Activated T-helper 2 cell treated with anti-CD3 and anti-CD28 coated beads, Interferon-gamma antibody, Interleukin-2, Interleukin-4, amounts not matched to agents 10 μg/mL and 5 μg/mL and 100 μg/mL, durations not matched to agents 14 hours and 24 hours and 36 hours (primary cell): ENCODE measurements around the gene CAGE1. TPM values are rescaled to one million over a fixed set of nuclear protein-coding genes. Genes with fewer than 3 reads are reported as not detected.
"Not testable (repeated sequence)": the region's sequence is repeated elsewhere in the genome, so short reads cannot be mapped to it uniquely, and the experiment has no call there.

Source experiments
- DNase-seq: peaks from one replicate; pipeline ENCODE4 v3.0.0; 2021; ENCODE audit warnings: low spot score
- H3K27ac Mint-ChIP-seq: one replicate; pipeline ENCODE4 v1.8.0; 2021; ENCODE audit warnings: mixed read lengths
- H3K27me3 Mint-ChIP-seq: one replicate; pipeline ENCODE4 v1.8.0; 2021; ENCODE audit warnings: low read depth, mixed read lengths
- H3K36me3 Mint-ChIP-seq: one replicate; pipeline ENCODE4 v1.8.0; 2021; ENCODE audit warnings: low read depth, mixed read lengths
- H3K4me1 Mint-ChIP-seq: one replicate; pipeline ENCODE4 v1.8.0; 2021; ENCODE audit warnings: low read depth, mixed read lengths
- H3K4me3 Mint-ChIP-seq: one replicate; pipeline ENCODE4 v1.8.0; 2021; ENCODE audit warnings: low read depth, mild to moderate bottlenecking, moderate library complexity, mixed read lengths
- H3K9me3 Mint-ChIP-seq: one replicate; pipeline ENCODE4 v1.8.0; 2021; ENCODE audit warnings: mixed read lengths
- intact Hi-C: fragments of 100-400 bp; cut with micrococcal nuclease; formaldehyde crosslinking; loops from one replicate; pipeline ENCODE4 v1.15.1; 2023
- total RNA-seq: library from RNA; stranded (reverse); gene quantifications from 2 replicates; pipeline ENCODE4 v1.2.3, GENCODE V29; 2022

The CAGE1 gene
- total RNA-seq, 1 donor from 2014 or later, result 0.16 TPM

DNA sequence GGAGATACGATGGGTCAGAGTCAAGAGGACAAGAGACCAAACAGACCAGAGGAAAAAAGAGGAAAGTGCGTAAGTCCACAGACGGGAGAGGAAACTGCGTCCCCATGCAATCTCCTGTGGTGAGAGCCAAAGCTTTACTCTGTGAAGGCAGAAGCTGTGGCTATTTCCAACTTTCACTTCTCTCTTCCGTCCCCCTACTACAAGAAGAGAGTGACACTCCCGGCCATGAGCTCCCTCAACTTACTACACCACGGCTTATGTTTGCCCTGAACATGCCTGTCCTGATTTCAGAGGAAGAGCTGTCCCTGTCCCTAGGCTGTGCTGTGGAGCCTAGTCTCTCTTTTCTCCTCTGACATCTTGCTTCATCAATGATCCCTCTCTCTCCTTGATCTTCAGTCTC is 65.0 kb downstream of the CAGE1 start:
- peaks cover 4% of the 10 kb centered on the region for H3K9me3 Mint-ChIP-seq
- intact Hi-C loops, result no loop called here
- peaks cover 1% of the 10 kb centered on the region for H3K4me1 Mint-ChIP-seq
- no peak for DNase-seq
- no peak overlapping the region for H3K4me3 Mint-ChIP-seq
- peaks cover 13% of the 10 kb centered on the region for H3K27me3 Mint-ChIP-seq
- no peak overlapping the region for H3K27ac Mint-ChIP-seq
- no peaks in the 10 kb centered on the region for H3K36me3 Mint-ChIP-seq

DNA sequence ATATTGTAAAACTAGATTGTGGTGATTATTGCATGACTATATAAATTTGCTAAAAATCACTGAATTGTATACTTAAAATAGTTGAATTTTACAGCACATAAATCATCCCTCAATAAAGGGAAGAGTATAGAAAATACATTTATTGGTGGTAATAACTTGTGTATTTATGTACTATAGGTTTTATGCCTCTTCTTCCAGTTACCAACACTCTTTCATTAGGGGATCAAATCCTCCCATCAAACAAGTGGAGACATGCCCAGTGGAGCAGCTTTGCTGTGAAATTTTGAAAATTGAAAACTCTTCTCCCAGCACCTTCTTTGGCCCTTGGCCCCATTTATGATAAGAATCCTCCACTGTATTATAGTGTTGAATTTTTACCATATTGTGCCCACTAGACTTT is 66.5 kb downstream of the CAGE1 start:
- intact Hi-C loops, result no loop called here
- Mint-ChIP-seq H3K36me3 (no peaks in the 10 kb centered on the region), H3K27ac (no peak overlapping the region), H3K27me3 (peaks cover 9% of the 10 kb centered on the region), H3K9me3 (peaks cover 4% of the 10 kb centered on the region), H3K4me3 (no peak overlapping the region), H3K4me1 (no peaks in the 10 kb centered on the region)
- no peak for DNase-seq

DNA sequence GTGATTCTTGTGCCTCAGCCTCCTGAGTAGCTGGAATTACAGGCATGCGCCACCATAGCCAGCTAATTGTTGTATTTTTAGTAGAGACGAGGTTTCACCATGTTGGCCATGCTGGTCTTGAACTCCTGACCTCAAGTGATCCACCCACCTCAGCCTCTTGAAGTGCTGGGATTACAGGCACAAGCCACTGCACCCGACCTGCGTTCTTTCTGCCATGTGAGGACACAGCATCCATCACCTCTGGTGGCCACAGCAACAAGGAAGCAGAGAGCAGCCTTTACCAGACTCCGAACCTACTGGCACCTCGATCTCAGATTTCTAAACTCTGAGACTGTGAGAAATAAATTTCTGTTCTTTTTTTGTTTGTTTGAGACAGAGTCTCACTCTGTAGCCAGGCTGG is 67.7 kb downstream of the CAGE1 start:
- H3K4me1 Mint-ChIP-seq, intact Hi-C loops, H3K27ac Mint-ChIP-seq, H3K36me3 Mint-ChIP-seq, H3K4me3 Mint-ChIP-seq, H3K9me3 Mint-ChIP-seq, DNase-seq, H3K27me3 Mint-ChIP-seq: not testable (repeated sequence)

DNA sequence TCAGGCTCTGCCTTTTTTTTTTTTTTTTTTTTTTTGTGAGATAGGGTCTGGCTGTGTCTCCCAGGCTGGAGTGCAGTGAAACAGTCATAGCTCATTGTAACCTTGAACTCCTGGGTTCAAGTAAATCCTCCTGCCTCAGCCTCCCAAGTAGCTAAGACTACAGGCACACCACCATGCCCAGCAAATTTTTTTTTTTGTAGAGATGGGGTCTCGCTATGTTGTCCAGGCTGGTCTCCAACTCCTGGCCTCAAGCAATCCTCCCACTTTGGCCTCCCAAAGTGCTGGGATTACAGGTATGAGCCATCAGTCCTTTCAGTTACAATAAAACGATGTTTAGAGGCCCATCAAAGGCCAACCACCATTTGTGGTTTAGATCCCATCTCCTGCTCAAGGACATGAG is 70.1 kb downstream of the CAGE1 start:
- not testable (repeated sequence) for H3K27ac Mint-ChIP-seq

DNA sequence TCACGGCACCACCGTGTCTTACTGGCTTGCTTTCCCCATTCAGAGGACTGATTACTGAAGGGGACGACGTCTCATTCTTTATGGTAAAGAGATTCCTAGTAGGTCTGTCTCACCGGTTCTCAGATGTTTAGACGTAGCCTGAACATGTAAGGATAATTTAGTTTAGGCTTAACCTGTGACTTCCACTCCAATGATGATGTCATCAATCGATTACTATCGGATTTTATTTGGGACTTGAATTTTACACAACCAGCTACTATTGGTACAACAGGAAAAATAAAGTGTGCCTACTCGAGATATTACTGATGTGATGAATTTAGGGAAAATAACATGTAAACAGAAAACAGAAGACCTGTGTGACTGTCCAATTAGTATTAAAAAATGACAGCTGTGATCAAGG is 72.0 kb downstream of the CAGE1 start:
- Mint-ChIP-seq H3K27me3 (no peaks in the 10 kb centered on the region), H3K27ac (no peak overlapping the region), H3K4me3 (no peak overlapping the region), H3K36me3 (no peaks in the 10 kb centered on the region), H3K9me3 (no peaks in the 10 kb centered on the region), H3K4me1 (peaks cover 6% of the 10 kb centered on the region)
- intact Hi-C loops, result no loop called here
- DNase-seq, result no peak

More for the DNA sequence above, 70.1 kb downstream of the CAGE1 start:
- H3K27me3 Mint-ChIP-seq, H3K9me3 Mint-ChIP-seq, DNase-seq, intact Hi-C loops, H3K4me1 Mint-ChIP-seq, H3K4me3 Mint-ChIP-seq, H3K36me3 Mint-ChIP-seq: not testable (repeated sequence)

DNA sequence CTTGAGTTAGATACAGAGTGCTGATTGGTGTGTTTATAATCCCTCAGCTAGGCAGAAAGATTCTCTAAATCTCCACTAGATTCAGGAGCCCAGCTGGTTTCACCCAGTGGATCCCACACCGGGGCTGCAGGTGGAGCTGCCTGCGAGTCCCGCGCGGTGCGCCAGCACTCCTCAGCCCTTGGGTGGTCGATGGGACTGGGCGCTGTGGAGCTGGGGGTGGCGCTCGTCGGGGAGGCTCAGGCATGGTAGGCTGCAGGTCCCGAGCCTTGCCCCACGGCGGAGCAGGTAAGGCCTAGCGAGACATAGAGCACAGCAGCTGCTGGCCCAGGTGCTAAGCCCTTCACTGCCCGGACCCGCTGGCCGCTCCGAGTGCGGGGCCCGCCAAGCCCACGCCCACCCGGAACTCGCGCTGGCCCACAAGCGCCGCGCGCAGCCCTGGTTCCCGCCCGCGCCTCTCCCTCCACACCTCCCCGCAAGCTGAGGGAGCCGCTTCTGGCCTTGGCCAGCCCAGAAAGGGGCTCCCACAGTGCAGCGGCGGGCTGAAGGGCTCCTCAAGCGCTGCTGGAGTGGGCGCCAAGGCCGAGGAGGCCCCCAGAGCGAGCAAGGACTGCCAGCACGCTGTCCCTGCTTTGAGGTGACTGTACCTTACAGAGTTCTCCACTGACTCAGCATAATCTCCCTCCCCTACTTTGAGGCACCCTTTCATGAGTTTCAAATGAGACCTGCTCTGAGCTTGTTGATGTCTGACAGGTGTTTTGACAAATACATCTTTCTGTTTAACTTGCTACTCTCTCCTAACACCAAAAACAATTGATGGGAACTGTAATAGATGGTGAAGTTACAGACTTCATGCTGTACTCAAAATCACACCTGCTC is 72.6 kb downstream of the CAGE1 start:
- peaks cover 6% of the 10 kb centered on the region for H3K4me1 Mint-ChIP-seq
- no peak overlapping the region for H3K27ac Mint-ChIP-seq
- H3K36me3 Mint-ChIP-seq, result peaks cover 5% of the 10 kb centered on the region
- no peaks in the 10 kb centered on the region for H3K9me3 Mint-ChIP-seq
- no peak for DNase-seq
- intact Hi-C loops, result no loop called here
- H3K4me3 Mint-ChIP-seq, result no peak overlapping the region
- H3K27me3 Mint-ChIP-seq, result no peaks in the 10 kb centered on the region

DNA sequence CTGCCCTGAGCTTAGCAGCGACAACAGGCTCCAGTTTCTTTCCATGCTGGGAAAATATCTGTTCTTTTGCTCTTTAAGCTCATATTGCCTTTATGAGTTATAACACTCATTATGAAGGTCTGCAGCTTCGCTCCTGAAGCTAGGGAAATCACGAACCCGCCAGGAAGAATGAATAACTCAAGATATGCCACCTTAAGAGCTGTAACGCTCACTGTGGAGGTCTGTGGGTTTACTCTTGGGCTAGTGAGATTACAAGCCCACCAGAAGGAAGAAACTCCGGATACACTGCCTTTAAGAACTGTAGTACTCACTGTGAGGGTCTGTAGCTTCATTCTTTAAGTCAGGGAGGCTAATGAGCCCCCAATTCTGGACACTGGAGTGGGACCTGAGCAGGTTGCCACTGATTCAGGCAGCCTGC is 73.6 kb downstream of the CAGE1 start:
- Mint-ChIP-seq H3K27me3 (no peaks in the 10 kb centered on the region), H3K4me1 (peaks cover 11% of the 10 kb centered on the region), H3K9me3 (no peaks in the 10 kb centered on the region), H3K4me3 (no peak overlapping the region), H3K36me3 (peaks cover 15% of the 10 kb centered on the region), H3K27ac (no peak overlapping the region)
- no peak for DNase-seq
- intact Hi-C loops, result no loop called here

DNA sequence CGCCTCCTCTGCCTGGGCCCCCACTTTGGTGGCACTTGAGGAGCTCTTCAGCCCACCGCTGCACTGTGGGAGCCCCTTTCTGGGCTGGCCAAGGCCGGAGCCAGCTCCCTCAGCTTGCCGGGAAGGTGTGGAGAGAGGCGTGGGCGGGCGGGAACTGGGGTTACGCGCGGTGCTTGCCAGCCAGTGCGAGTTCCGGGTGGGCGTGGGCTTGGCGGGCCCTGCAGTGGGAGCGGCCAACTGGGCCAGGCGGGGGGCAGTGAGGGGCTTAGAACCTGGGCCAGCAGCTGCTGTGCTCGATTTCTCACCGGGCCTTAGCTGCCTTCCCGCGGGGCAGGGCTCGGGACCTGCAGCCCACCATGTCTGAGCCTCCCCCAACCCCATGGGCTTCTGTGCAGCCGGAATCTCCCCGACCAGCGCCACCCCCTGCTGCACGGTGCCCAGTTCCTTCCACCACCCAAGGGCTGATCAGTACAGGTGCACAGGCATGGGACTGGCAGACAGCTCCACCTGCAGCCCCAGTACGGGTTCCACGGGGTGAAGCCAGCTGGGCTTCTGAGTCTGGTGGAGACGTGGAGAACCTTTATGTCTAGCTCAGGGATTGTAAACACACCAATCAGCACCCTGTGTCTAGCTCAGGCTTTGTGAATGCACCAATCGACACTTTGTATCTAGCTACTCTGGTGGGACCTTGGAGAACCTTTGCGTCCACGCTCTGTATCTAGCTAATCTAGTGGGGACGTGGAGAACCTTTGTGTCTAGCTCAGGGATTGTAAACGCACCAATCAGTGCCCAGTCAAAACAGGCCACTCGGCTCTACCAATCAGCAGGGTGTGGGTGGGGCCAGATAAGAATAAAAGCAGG is 74.2 kb downstream of the CAGE1 start:
- H3K27ac Mint-ChIP-seq, H3K9me3 Mint-ChIP-seq, H3K27me3 Mint-ChIP-seq, H3K4me3 Mint-ChIP-seq, DNase-seq, intact Hi-C loops: not testable (repeated sequence)
- Mint-ChIP-seq H3K4me1 (peaks cover 12% of the 10 kb centered on the region), H3K36me3 (peaks cover 20% of the 10 kb centered on the region)

DNA sequence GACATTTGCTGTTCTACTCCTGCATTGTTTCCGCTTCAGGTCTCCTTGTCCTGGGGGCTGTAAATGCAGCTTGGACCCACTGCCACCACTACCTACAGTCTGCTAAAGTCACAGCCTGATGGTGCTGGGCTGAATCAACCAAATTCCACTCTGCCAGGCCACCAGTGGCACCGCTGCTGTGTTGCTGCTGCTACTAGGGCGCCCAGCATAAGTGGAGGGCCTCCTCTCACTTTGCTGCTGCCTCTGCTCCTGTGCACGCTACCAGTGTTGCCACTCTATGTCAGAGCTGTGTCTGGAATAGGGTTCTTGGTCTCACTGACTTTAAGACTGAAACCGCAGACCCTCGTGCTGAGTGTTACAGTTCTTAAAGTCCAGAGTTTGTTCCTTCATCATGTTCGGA is 75.1 kb downstream of the CAGE1 start:
- H3K27ac Mint-ChIP-seq, result peak overlapping the region; percentile 62
- no peak for DNase-seq
- peaks cover 16% of the 10 kb centered on the region for H3K4me1 Mint-ChIP-seq

DNA sequence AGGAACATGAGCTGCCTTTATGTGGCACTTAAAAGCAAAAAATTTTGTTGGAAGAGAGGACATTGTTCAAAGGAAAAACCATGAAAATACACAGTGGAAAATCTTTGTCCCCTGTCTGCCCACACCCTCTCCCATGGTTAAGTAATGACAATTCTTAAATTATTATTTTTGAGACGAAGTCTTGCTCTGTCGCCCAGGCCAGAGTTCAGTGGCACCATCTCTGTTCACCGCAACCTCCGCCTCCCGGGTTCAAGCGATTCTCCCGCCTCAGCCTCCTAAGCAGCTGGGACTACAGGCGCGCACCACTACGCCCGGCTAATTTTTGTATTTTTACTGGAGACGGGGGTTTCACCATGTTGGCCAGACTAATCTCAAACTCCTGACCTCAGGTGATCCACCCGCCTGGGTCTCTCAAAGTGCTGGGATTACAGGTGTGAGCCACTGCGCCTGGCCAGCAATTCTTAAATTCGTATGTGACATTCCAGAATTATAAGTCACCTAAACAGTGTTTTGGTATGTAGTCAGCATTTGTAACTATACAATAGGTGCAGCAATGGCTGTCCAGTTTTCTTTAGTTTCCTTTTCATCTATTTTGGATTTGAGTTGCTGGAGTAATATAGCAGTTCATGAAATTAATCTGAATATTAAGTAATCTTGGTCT is 75.9 kb downstream of the CAGE1 start:
- no peak for DNase-seq
- Mint-ChIP-seq H3K4me3 (peak overlapping the region; percentile 100), H3K4me1 (peaks cover 22% of the 10 kb centered on the region), H3K36me3 (peaks cover 37% of the 10 kb centered on the region), H3K27ac (peak overlapping the region; percentile 93), H3K27me3 (no peaks in the 10 kb centered on the region), H3K9me3 (peaks cover 10% of the 10 kb centered on the region)
- intact Hi-C loops, result loop anchor here (1.0 to 5.0 kb wide), 4 partner anchors 76 to 1124 kb away; partner anchors contain the start of genes BLOC1S5, CAGE1, RIOK1 and SLC35B3

More for the DNA sequence above, 75.1 kb downstream of the CAGE1 start:
- H3K36me3 Mint-ChIP-seq, result peaks cover 29% of the 10 kb centered on the region
- H3K4me3 Mint-ChIP-seq, result no peak overlapping the region
- intact Hi-C loops, result loop anchor here (5.0 kb wide), 1 partner anchor 1123 kb away; the partner anchor contains the start of gene SLC35B3
- peaks cover 9% of the 10 kb centered on the region for H3K9me3 Mint-ChIP-seq
- H3K27me3 Mint-ChIP-seq, result no peaks in the 10 kb centered on the region

DNA sequence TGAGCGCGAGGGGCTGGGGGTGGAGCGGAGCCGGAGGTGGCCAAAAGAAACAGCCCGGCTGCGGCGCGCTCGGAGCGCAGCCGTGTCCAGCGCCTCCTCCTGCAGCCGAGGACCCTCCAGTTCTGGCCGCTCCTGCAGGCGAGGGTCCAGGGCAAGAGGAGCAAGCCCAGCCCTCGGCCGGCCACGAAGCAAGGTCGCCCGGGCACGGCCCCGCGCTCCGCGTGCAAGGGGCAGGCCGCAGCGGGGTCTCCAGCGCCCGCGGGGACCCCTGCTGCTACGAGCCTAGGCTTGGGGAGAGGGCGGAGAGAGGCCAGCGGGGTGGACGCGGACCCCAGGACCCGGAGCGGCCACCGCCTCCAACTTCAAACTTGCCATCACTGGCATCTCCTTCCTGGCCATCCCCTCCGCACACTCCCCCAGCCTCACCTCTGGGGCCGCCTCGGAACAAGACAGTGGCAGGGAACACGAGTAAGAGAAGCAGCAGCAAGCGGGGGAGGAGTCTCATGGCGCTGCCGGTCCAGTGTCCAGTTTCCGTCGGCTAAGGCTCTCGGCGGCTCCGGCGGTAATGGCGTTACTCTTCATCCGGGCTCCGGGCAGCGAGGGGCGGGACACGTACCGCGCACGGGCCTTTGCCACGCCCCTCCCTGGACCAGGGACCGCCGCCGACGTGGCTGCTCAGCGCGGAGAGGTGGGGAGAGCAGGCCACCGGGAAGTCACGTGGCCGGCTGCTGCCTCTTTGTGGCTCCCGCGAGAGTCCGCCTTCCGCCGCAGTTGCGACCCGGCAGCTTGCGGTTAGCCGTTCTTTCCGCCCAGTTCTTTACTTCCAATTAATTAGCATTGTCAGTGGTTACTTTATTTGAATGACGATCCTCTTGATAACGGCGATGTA is 76.7 kb downstream of the CAGE1 start, which contains the start of gene SSR1:
Gene SSR1, minus strand, starts transcription at position 584 of the 889 bp plus-strand sequence. Its CDS starts 79 bp downstream, at position 505.
- intact Hi-C loops, result loop anchor here (1.0 to 5.0 kb wide), 4 partner anchors 76 to 1124 kb away; partner anchors contain the start of genes BLOC1S5, CAGE1, RIOK1 and SLC35B3
- Mint-ChIP-seq H3K36me3 (peaks cover 45% of the 10 kb centered on the region), H3K4me3 (peak within 1 kb of the TSS; percentile 100), H3K27ac (peak within 1 kb of the TSS; percentile 99), H3K9me3 (peaks cover 10% of the 10 kb centered on the region), H3K4me1 (peaks cover 28% of the 10 kb centered on the region), H3K27me3 (no peaks in the 10 kb centered on the region)
- DNase-seq, result peak; percentile 95
